Fibroblast of lung (primary cell): ENCODE results near the gene VBP1. TPM values are rescaled to one million over a fixed set of nuclear protein-coding genes. Genes with fewer than 3 reads are reported as not detected.

Experiments used
- DNase-seq, 2 donors: peaks; one replicate each; pipeline versions ENCODE4 v3.0.0 to v3.0.0-alpha.2; 2010; ENCODE audit warnings: low read depth in 2 of 2
- H2AFZ ChIP-seq: 2 replicates; pipeline ENCODE4 v1.5.1; 2012; ENCODE audit warnings: low read length, control low read depth, inconsistent platforms
- H3K27ac ChIP-seq: 2 replicates; pipeline ENCODE4 v1.5.1; 2011; ENCODE audit warnings: low read length, control low read depth; ENCODE audit not compliant: insufficient read depth
- H3K27me3 ChIP-seq: 2 replicates; pipeline ENCODE4 v1.5.1; 2011; ENCODE audit warnings: mild to moderate bottlenecking, low read length; ENCODE audit not compliant: control insufficient read depth, insufficient read depth
- H3K36me3 ChIP-seq: 2 replicates; pipeline ENCODE4 v1.5.1; 2011; ENCODE audit warnings: low read length; ENCODE audit not compliant: control insufficient read depth, insufficient read depth
- H3K4me1 ChIP-seq: 2 replicates; pipeline ENCODE4 v1.5.1; 2011; ENCODE audit warnings: low read length; ENCODE audit not compliant: control insufficient read depth, insufficient read depth; ENCODE audit errors: extremely low read depth
- H3K4me2 ChIP-seq: 2 replicates; pipeline ENCODE4 v1.5.1; 2011; ENCODE audit warnings: low read length, control low read depth; ENCODE audit not compliant: insufficient read depth; ENCODE audit errors: extremely low read depth
- H3K4me3 ChIP-seq, 4 experiments: fragments of 200-600 bp in 1 of 4; sonication (generic) in 1 of 4; replicated peaks in 1 of 4; 2 replicates each; pipeline ENCODE4 v1.5.1; 2011 to 2016; ENCODE audit warnings: low read length in 4 of 4, low read depth in 3 of 4, mild to moderate bottlenecking in 3 of 4, control low read depth in 2 of 4, inconsistent platforms in 1 of 4, mixed read lengths in 1 of 4; ENCODE audit not compliant: insufficient read depth in 1 of 4; ENCODE audit errors: control extremely low read depth in 1 of 4
- H3K79me2 ChIP-seq: 2 replicates; pipeline ENCODE4 v1.5.1; 2012; ENCODE audit warnings: mild to moderate bottlenecking, low read length, inconsistent platforms; ENCODE audit not compliant: control insufficient read depth, insufficient read depth
- H3K9ac ChIP-seq: 2 replicates; pipeline ENCODE4 v1.5.1; 2011; ENCODE audit warnings: mild to moderate bottlenecking, low read length, control low read depth; ENCODE audit not compliant: insufficient read depth
- H3K9me3 ChIP-seq: 2 replicates; pipeline ENCODE4 v1.5.1; 2012; ENCODE audit warnings: low read depth, low read length; ENCODE audit not compliant: control insufficient read depth, insufficient read depth
- H4K20me1 ChIP-seq: 2 replicates; pipeline ENCODE4 v1.5.1; 2011; ENCODE audit warnings: low read length; ENCODE audit not compliant: control insufficient read depth, insufficient read depth; ENCODE audit errors: extremely low read depth
- EZH2 ChIP-seq: IDR thresholded peaks from 2 replicates; pipeline ENCODE4 v1.5.1; 2012; ENCODE audit warnings: low read length, control low read depth, mild to moderate bottlenecking; ENCODE audit errors: missing control alignments
- polyA plus RNA-seq, 2 donors: library from polyadenylated mRNA; depleted of rRNA in 1 of 2; stranded (reverse) in 1 of 2; unstranded in 1 of 2; fragments of >200 nt; gene quantifications; 2 replicates each; pipeline ENCODE4 v1.2.1, GENCODE V29; 2011 to 2012; ENCODE audit warnings: missing spikeins in 1 of 2
- total RNA-seq: library from RNA; depleted of rRNA; stranded (reverse); fragments of >200 nt; gene quantifications from 2 replicates; pipeline ENCODE4 v1.2.1, GENCODE V29; 2014
- TF ChIP-seq, protein P1 (sequence below), 2 donors: IDR thresholded peaks in 1 of 2; conservative IDR thresholded peaks in 1 of 2; 1 replicate in 1 of 2; 2 replicates in 1 of 2; pipeline ENCODE4 v1.5.1; 2011 to 2012; ENCODE audit warnings: low read length in 2 of 2, control low read depth in 1 of 2, inconsistent platforms in 1 of 2, low read depth in 1 of 2, mild to moderate bottlenecking in 1 of 2

VBP1 gene
- total and polyA plus RNA-seq, 2 donors (not counting 1 experiment from before 2014, with no cell fraction given) = 60.9 to 63.9 TPM

DNA sequence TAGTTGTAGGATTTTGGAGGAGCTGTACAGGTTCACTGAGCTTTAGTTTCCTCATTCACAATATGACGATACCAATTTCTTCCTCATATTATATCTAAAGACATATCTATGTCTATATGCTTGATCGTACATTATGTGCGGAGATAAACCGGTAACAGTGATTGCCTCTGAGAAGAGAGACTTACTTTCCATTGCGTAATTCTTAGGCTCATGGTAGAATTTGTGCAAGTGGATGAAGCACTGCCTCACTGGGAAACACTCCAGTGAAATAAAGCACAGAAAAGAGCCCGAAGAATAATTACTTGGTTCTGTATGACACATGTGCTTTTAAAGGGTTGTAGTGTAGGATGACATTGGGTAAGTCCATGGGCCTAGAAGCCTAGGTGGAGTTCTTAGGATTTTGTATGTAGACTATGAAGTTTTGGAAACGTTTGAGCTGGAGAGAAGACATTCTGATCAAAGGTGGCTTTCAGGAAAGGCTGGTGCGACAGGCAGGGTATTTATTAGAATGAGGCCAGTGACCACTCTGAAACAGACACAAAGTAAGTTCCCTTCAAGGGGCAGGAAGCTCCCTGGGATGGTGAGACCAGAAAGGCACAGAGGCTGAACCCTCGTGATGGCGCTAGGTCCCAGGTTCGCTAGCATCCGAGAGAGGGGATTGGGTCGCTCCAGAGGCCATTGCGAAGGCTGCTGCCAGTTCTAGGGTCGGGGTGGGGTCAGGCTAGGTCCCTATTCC, 649 bp upstream of the VBP1 start:
- H3K4me2 ChIP-seq = peak overlapping the region; percentile 54

DNA sequence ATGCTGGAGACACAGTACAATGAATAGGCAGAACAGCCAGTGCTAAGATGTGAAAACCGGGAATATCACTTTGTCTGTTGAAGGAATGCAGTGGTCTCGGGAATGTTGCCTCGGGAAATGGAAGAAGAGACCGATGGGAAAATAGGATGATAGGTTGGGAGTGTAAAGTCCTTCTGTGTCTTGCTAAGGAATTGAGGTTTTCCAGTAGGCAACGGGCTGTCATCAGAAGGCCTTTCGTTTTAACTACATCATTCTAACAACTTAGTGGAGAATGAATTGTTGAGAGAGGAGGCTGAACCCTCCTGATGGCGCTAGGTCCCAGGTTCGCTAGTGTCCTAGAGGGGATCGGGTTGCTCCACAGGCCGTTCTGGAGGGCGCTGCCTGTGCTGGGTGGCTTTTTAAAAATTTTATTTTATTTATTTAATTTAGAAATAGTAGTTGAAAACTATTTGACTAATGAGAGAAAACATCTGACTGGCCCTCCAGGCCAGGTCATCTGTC, 730 bp downstream of the VBP1 start:
- no peaks in the 10 kb centered on the region for H4K20me1 ChIP-seq
- H3K36me3 ChIP-seq = no peaks in the 10 kb centered on the region
- H3K4me2 ChIP-seq = peak overlapping the region; percentile 69
- peak overlapping the region; percentile 87 for H3K27ac ChIP-seq
- H2AFZ ChIP-seq = peak overlapping the region; percentile 4
- H3K9me3 ChIP-seq = no peaks in the 10 kb centered on the region
- peak overlapping the region; percentile 46 to 87 (median 68) for H3K4me3 ChIP-seq
- H3K79me2 ChIP-seq = peaks cover 31% of the 10 kb centered on the region
- DNase-seq = no peak
- no peaks in the 10 kb centered on the region for H3K4me1 ChIP-seq
- no peaks in the 10 kb centered on the region for H3K27me3 ChIP-seq
- peak overlapping the region; percentile 29 for H3K9ac ChIP-seq
- TF ChIP-seq, protein P1, sequence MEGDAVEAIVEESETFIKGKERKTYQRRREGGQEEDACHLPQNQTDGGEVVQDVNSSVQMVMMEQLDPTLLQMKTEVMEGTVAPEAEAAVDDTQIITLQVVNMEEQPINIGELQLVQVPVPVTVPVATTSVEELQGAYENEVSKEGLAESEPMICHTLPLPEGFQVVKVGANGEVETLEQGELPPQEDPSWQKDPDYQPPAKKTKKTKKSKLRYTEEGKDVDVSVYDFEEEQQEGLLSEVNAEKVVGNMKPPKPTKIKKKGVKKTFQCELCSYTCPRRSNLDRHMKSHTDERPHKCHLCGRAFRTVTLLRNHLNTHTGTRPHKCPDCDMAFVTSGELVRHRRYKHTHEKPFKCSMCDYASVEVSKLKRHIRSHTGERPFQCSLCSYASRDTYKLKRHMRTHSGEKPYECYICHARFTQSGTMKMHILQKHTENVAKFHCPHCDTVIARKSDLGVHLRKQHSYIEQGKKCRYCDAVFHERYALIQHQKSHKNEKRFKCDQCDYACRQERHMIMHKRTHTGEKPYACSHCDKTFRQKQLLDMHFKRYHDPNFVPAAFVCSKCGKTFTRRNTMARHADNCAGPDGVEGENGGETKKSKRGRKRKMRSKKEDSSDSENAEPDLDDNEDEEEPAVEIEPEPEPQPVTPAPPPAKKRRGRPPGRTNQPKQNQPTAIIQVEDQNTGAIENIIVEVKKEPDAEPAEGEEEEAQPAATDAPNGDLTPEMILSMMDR (conservative IDR thresholded peaks at IDR 0.05 in 1 of 2, IDR thresholded peaks at IDR 0.05 in 1 of 2; ENCODE audit: low read depth in 1 of 2, low read length in 2 of 2) = no peak
- no peak for TF ChIP-seq EZH2

More for the DNA sequence above, 649 bp upstream of the VBP1 start:
- Histone ChIP-seq H3K9me3 (no peaks in the 10 kb centered on the region), H3K4me3 (peak overlapping the region; percentile 39 to 80 (median 64)), H3K4me1 (no peaks in the 10 kb centered on the region), H3K79me2 (peaks cover 31% of the 10 kb centered on the region), H3K27ac (peak overlapping the region; percentile 67), H3K36me3 (no peaks in the 10 kb centered on the region), H3K9ac (peak overlapping the region; percentile 48), H2AFZ (peak overlapping the region; percentile 89), H3K27me3 (no peaks in the 10 kb centered on the region), H4K20me1 (no peaks in the 10 kb centered on the region)
- DNase-seq = no peak
- TF ChIP-seq, protein P1 (conservative IDR thresholded peaks at IDR 0.05 in 1 of 2, IDR thresholded peaks at IDR 0.05 in 1 of 2; ENCODE audit: low read depth in 1 of 2, low read length in 2 of 2) = no peak
- no peak for TF ChIP-seq EZH2

DNA sequence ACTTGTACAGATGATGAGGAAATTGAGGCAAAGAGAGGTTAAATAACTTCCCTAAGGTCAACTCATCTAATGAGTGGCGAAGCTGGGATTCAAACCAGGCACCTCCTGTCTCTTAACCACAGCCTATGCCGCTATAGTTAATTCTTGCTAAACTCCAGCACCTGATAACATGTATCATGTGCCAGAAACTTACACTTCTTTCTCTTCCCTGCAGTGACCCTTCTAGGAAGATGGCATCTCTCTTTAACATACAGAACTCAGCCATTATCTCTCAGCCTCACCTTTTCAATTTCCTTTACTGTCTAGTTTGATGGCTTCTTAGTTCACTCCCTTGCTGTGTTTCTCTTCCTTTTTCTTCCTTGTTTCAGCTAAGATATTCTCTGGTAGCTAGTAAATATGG, 2.5 kb downstream of the VBP1 start:
- Histone ChIP-seq H3K79me2 (peaks cover 31% of the 10 kb centered on the region), H3K4me3 (no peak overlapping the region)
- no peak for DNase-seq

More for the DNA sequence above, 2.5 kb downstream of the VBP1 start:
- Histone ChIP-seq H4K20me1 (no peaks in the 10 kb centered on the region), H3K9ac (no peak overlapping the region), H2AFZ (no peak overlapping the region), H3K4me2 (no peak overlapping the region), H3K27ac (no peak overlapping the region), H3K27me3 (no peaks in the 10 kb centered on the region), H3K36me3 (no peaks in the 10 kb centered on the region), H3K9me3 (no peaks in the 10 kb centered on the region), H3K4me1 (no peaks in the 10 kb centered on the region)
- TF ChIP-seq EZH2 = no peak
- TF ChIP-seq, protein P1 (conservative IDR thresholded peaks at IDR 0.05 in 1 of 2, IDR thresholded peaks at IDR 0.05 in 1 of 2; ENCODE audit: low read depth in 1 of 2, low read length in 2 of 2) = no peak
